Spleen (tissue), 11 donors: ENCODE results near the gene PCBP3. TPM values are rescaled to one million over a fixed set of nuclear protein-coding genes. Genes with fewer than 3 reads are reported as not detected.

ENCODE experiments used
- DNase-seq: peaks from one replicate; pipeline ENCODE4 v3.0.0-alpha.2; 2020
- H3K27ac ChIP-seq, 8 donors: fragments of 200-600 bp; sonication (generic) in 7 of 8; 1 replicate in 4 of 8; 2 replicates in 4 of 8; pipeline versions ENCODE4 v1.5.0 to v1.8.0; 2016 to 2021; ENCODE audit warnings: inconsistent platforms in 4 of 8, mild to moderate bottlenecking in 4 of 8, moderate library complexity in 1 of 8
- H3K27me3 ChIP-seq, 7 donors: fragments of 200-600 bp; sonication (generic) in 6 of 7; replicated peaks in 1 of 7; 1 replicate in 4 of 7; 2 replicates in 3 of 7; pipeline versions ENCODE4 v1.5.0 to v1.8.0; 2016 to 2021; ENCODE audit warnings: inconsistent platforms in 3 of 7, mild to moderate bottlenecking in 1 of 7
- H3K36me3 ChIP-seq, 6 donors: fragments of 200-600 bp; sonication (generic) in 5 of 6; 1 replicate in 4 of 6; 2 replicates in 2 of 6; pipeline versions ENCODE4 v1.5.0 to v1.8.0; 2016 to 2021; ENCODE audit warnings: inconsistent platforms in 2 of 6
- H3K4me1 ChIP-seq, 6 donors: fragments of 200-600 bp; sonication (generic) in 5 of 6; 1 replicate in 3 of 6; 2 replicates in 3 of 6; pipeline versions ENCODE4 v1.5.0 to v1.8.0; 2016 to 2021; ENCODE audit warnings: inconsistent platforms in 3 of 6
- H3K4me3 ChIP-seq, 8 donors: fragments of 200-600 bp; sonication (generic) in 7 of 8; 1 replicate in 4 of 8; 2 replicates in 4 of 8; pipeline versions ENCODE4 v1.5.0 to v1.8.0; 2016 to 2021; ENCODE audit warnings: inconsistent platforms in 4 of 8, mild to moderate bottlenecking in 4 of 8, moderate library complexity in 2 of 8
- H3K9me3 ChIP-seq, 8 donors: fragments of 200-600 bp; sonication (generic) in 7 of 8; 1 replicate in 4 of 8; 2 replicates in 4 of 8; pipeline versions ENCODE4 v1.5.0 to v1.8.0; 2016 to 2021; ENCODE audit warnings: inconsistent platforms in 4 of 8
- CTCF ChIP-seq, 11 experiments: fragments of 200-600 bp in 7 of 11; fragments of 450-650 bp in 4 of 11; sonication (generic) in 4 of 11; IDR thresholded peaks in 8 of 11; conservative IDR thresholded peaks in 3 of 11; 1 replicate in 7 of 11; 2 replicates in 4 of 11; pipeline versions ENCODE4 v1.4.0 to v1.8.0; 2016 to 2021; ENCODE audit warnings: antibody characterized with exemption in 11 of 11, inconsistent platforms in 4 of 11, mild to moderate bottlenecking in 1 of 11
- POLR2A ChIP-seq, 3 donors: fragments of 450-650 bp; IDR thresholded peaks; one replicate each; pipeline ENCODE4 v1.5.1; 2017; ENCODE audit warnings: antibody characterized with exemption in 3 of 3, mild to moderate bottlenecking in 1 of 3
- POLR2AphosphoS5 ChIP-seq, 3 donors: sonication (generic); formaldehyde crosslinking; IDR thresholded peaks; one replicate each; pipeline ENCODE4 v1.5.1; 2017; ENCODE audit warnings: antibody characterized with exemption in 3 of 3
- WGBS, 5 donors: extraction: QIAGEN DNeasy Blood & Tissue Kit in 3 of 5; methylation state at CpG; one replicate each; pipeline versions ENCODE4 v1.1.5 to v1.1.7; 2013 to 2018; 5-methylcytosine and 5-hydroxymethylcytosine counted together
- intact Hi-C: fragments of 100-400 bp; cut with DNase I; formaldehyde crosslinking; loops from one replicate; pipeline ENCODE4 v1.15.0; 2023; ENCODE audit warnings: low total_unique reads
- polyA plus RNA-seq, 3 donors: library from polyadenylated mRNA; stranded (reverse); fragments of 200-250 nt; gene quantifications; one replicate each; pipeline ENCODE4 v1.2.1, GENCODE V29; 2013
- total RNA-seq, 7 donors: library from RNA; depleted of rRNA in 3 of 7; stranded (reverse); fragments of >200 nt in 3 of 7; fragmentation: NEBNext Ultra II Directional in 4 of 7; extraction: Animal tissue kit (Norgen Biotek cat#: 25700) in 4 of 7; gene quantifications; one replicate each; pipeline versions ENCODE4 v1.1.0 to v1.2.1, GENCODE V29; 2016 to 2021
- donor health status: healthy with polysubstance abuse.
- donor health status: DM: no; HTN: no; CAD: no; lungs with moderate emphysema.
- donor health status: DM: no; HTN: no; CAD: no.
- donor health status: Bipolar disorder and iron deficiency.
- donor health status: healthy.
- donor health status: DM: no; HTN: no; CAD: no.
- donor health status: DM: yes; HTN: yes; CAD: no.

The PCBP3 gene
- total and polyA plus RNA-seq, 10 donors, result 4.2 to 31.6 (median 15.2) TPM

GRCh38 chr21:45942755-45943629 lies 299.5 kb downstream of the PCBP3 start:
- H3K27ac ChIP-seq, result no peak overlapping the region
- no peaks in the 10 kb centered on the region for H3K27me3 ChIP-seq
- intact Hi-C loops, result no loop called here
- peaks cover 0 to 17% (median 0%) of the 10 kb centered on the region in 6 donors for H3K36me3 ChIP-seq
- peak; percentile 71 for DNase-seq
- TF ChIP-seq POLR2AphosphoS5 (IDR thresholded peaks at IDR 0.05) (no peak), CTCF (IDR thresholded peaks at IDR 0.05 in 8 of 11, conservative IDR thresholded peaks at IDR 0.05 in 3 of 11) (no peak), POLR2A (IDR thresholded peaks at IDR 0.05) (no peak)
- no peaks in the 10 kb centered on the region for H3K4me1 ChIP-seq
- H3K9me3 ChIP-seq, result no peaks in the 10 kb centered on the region
- H3K4me3 ChIP-seq, result no peak overlapping the region
- WGBS, 5 donors, result 75 to 82% (median 82%) methylated on average over 13 to 20 of the region's 20 CpGs

GRCh38 chr21:45943630-45944540 lies 300.4 kb downstream of the PCBP3 start:
- no peak overlapping the region for H3K27ac ChIP-seq
- no peak for DNase-seq
- intact Hi-C loops, result no loop called here
- H3K4me1 ChIP-seq, result no peaks in the 10 kb centered on the region
- TF ChIP-seq POLR2AphosphoS5 (IDR thresholded peaks at IDR 0.05) (no peak), CTCF (IDR thresholded peaks at IDR 0.05 in 8 of 11, conservative IDR thresholded peaks at IDR 0.05 in 3 of 11) (no peak), POLR2A (IDR thresholded peaks at IDR 0.05) (no peak)
- H3K27me3 ChIP-seq, result no peaks in the 10 kb centered on the region
- H3K4me3 ChIP-seq, result no peak overlapping the region
- H3K9me3 ChIP-seq, result no peaks in the 10 kb centered on the region
- WGBS, 5 donors, result 78 to 87% (median 83%) methylated on average over 5 to 8 of the region's 8 CpGs
- peaks cover 0 to 17% (median 0%) of the 10 kb centered on the region in 6 donors for H3K36me3 ChIP-seq

- no peak overlapping the region for H3K27ac ChIP-seq
- intact Hi-C loops, result no loop called here
- H3K4me3 ChIP-seq, result no peak overlapping the region
- H3K36me3 ChIP-seq, result peaks cover 0 to 17% (median 0%) of the 10 kb centered on the region in 6 donors
- no peaks in the 10 kb centered on the region for H3K9me3 ChIP-seq
- 78 to 87% (median 82%) methylated on average over 9 to 14 of the region's 14 CpGs for WGBS, 5 donors
- no peak for DNase-seq
- no peaks in the 10 kb centered on the region for H3K4me1 ChIP-seq
- TF ChIP-seq POLR2A (IDR thresholded peaks at IDR 0.05), result no peak
- TF ChIP-seq CTCF (IDR thresholded peaks at IDR 0.05 in 8 of 11, conservative IDR thresholded peaks at IDR 0.05 in 3 of 11), result no peak
- TF ChIP-seq POLR2AphosphoS5 (IDR thresholded peaks at IDR 0.05), result no peak
- H3K27me3 ChIP-seq, result peaks cover 0 to under 1% (median 0%) of the 10 kb centered on the region in 7 donors
Measured at GRCh38 chr21:45944601-45945000, 301.1 kb downstream of the PCBP3 start.
